HL-60 (cell line): ENCODE results near the gene KIFC1.

Source experiments
- CTCF ChIP-seq: IDR thresholded peaks from one replicate; pipeline ENCODE4 v1.5.1; 2011; ENCODE audit warnings: low read length, control low read depth, inconsistent platforms; ENCODE audit not compliant: insufficient read depth
- GABPA ChIP-seq: IDR thresholded peaks from 2 replicates; pipeline ENCODE4 v1.6.1; 2012; ENCODE audit warnings: low read depth
- POLR2AphosphoS5 ChIP-seq: IDR thresholded peaks from 2 replicates; pipeline ENCODE4 v1.6.1; 2012; ENCODE audit warnings: low read depth
- SPI1 ChIP-seq: IDR thresholded peaks from 2 replicates; pipeline ENCODE4 v1.6.1; 2012; ENCODE audit warnings: low read depth, mild to moderate bottlenecking, borderline replicate concordance
- TF ChIP-seq, protein P1 (sequence below): IDR thresholded peaks from 2 replicates; pipeline ENCODE4 v1.6.1; 2012; ENCODE audit warnings: low read depth; ENCODE audit not compliant: insufficient replicate concordance

GRCh38 chr6:33426590-33427511 is 35.2 kb downstream of the KIFC1 start:
- TF ChIP-seq CTCF (no peak), GABPA (no peak), SPI1 (no peak), POLR2AphosphoS5 (no peak)
- TF ChIP-seq, protein P1, sequence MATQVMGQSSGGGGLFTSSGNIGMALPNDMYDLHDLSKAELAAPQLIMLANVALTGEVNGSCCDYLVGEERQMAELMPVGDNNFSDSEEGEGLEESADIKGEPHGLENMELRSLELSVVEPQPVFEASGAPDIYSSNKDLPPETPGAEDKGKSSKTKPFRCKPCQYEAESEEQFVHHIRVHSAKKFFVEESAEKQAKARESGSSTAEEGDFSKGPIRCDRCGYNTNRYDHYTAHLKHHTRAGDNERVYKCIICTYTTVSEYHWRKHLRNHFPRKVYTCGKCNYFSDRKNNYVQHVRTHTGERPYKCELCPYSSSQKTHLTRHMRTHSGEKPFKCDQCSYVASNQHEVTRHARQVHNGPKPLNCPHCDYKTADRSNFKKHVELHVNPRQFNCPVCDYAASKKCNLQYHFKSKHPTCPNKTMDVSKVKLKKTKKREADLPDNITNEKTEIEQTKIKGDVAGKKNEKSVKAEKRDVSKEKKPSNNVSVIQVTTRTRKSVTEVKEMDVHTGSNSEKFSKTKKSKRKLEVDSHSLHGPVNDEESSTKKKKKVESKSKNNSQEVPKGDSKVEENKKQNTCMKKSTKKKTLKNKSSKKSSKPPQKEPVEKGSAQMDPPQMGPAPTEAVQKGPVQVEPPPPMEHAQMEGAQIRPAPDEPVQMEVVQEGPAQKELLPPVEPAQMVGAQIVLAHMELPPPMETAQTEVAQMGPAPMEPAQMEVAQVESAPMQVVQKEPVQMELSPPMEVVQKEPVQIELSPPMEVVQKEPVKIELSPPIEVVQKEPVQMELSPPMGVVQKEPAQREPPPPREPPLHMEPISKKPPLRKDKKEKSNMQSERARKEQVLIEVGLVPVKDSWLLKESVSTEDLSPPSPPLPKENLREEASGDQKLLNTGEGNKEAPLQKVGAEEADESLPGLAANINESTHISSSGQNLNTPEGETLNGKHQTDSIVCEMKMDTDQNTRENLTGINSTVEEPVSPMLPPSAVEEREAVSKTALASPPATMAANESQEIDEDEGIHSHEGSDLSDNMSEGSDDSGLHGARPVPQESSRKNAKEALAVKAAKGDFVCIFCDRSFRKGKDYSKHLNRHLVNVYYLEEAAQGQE, result no peak
